ENCODE measurements around the gene EFNB1.

EFNB1 gene

GRCh38 chrX:68844581-68844980, 15.8 kb downstream of the EFNB1 start:
- no peak for DNase-seq (ENCODE audit: low read depth)

- DNase-seq (ENCODE audit: low read depth) = no peak
Measured at GRCh38 chrX:68846536-68846935, 17.7 kb downstream of the EFNB1 start.

GRCh38 chrX:68847172-68847571, 18.4 kb downstream of the EFNB1 start:
- DNase-seq (ENCODE audit: low read depth) = no peak

GRCh38 chrX:68848189-68848940, 19.5 kb downstream of the EFNB1 start:
- DNase-seq (ENCODE audit: low read depth) = no peak

GRCh38 chrX:68851082-68851481, 22.3 kb downstream of the EFNB1 start:
- DNase-seq (ENCODE audit: low read depth) = no peak

DNA sequence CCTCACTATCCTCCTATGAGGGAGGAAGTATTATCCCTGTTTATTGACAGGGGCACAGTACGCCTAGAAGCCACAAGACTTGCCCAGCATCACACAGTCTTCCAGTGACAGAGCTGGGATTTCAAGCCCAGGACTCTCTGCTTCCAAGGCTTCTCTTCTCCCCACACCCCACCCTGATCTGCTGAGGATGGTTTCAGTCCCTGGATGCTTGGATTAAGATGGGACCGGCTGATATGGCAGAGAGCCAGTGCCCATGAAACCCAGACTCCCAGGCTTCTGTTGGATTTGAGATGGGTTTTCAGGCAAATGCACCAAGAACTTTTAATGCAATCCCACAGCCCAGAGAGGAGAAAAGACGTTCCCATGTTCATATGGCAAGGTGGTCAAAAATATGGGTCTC, 23.2 kb downstream of the EFNB1 start:
- no peak for DNase-seq (ENCODE audit: low read depth)

DNA sequence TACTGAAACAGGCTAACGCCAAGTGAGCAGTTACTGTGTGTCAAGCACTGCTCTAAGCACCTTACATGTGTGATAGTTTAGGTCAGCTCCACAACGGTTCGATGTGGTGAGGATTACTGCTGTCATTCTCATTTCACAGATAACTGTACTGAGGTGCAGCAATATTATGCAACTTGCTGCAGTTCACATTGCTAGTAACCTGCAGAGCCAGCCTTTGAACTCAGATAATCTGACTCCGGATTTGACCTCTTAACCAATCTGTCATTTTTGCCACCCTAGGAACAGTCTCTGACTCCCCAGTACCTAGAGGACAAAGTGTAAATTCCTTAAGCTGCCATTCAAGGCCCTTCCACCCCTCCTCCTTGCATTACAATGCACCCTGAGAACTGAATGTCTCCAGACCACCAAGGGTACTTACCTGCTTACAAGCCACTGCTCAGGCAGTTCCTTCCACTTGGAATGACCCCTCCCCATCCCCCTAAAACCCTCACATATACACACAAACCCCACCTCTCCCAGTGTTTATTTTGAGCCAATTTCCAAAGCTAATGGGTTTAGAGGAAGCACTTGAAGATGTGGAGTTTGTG, 24.9 kb downstream of the EFNB1 start:
- no peak for DNase-seq (ENCODE audit: low read depth)

- no peak for DNase-seq (ENCODE audit: low read depth)
Measured at GRCh38 chrX:68865300-68865699, 36.5 kb downstream of the EFNB1 start.

DNA sequence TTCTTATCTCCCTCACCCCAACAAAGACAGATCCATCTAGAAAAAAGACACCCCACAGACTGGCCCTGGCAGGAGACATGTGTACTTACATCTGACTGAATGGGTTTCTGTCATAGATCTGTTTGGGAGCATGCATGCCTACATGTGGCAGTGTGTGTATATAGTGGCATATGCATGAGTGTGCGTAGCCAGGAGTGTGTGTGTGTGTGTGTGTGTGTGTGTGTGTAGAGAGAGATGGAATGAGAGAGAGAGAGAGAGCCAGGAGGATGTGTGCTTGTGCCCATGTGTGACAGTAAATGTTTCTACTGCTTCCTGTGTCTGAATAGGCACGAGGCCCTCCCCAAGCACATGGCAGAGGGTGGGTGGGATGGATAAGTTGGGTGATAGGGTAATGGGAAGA, 37.1 kb downstream of the EFNB1 start:
- DNase-seq (ENCODE audit: low read depth) = no peak

- no peak for DNase-seq (ENCODE audit: low read depth)
Measured at GRCh38 chrX:68867458-68868112, 38.8 kb downstream of the EFNB1 start.

GRCh38 chrX:68868316-68868715, 39.5 kb downstream of the EFNB1 start:
- DNase-seq (ENCODE audit: low read depth) = no peak

DNA sequence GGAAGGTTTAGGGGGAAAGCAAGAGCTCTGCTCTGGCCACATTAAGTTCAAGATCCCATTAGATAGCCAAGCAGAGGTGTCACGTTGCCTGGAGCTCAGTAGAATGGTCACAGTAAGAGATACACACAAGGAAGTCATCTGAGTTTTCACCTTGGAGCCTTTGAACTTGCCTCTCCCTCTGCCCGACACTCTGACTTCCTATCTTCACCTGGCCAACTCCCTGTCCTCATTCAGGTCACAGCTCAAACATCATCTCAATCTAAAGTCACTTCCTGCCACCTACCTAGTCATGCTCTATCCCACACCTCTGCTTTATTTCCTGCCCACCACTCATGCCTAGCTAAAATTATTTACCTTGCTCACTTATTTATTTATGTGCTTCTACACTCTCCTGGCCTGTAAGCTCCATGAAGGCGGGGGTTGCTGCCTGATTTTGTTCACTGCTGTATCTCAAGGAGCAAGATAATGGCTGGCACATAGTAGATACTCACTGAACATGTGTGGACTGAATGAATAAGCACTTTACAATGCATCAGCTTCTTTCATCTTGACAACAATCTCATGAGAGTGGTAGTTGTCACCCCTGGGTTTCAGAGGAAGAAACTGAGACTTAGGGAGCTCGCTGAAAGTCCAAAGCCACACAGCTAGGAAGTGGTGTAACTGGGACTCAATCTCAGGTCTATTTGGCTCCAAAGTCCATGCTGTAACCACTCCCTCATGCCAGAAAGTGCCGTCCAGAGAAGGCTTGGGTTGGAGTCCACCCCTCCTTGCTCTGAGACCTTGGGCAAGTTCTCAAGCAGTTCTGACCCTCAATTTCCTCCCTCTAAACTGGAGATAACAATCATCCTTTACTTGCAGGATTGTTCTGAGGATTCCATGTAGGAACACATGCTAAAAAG, 40.3 kb downstream of the EFNB1 start:
- no peak for DNase-seq (ENCODE audit: low read depth)

GRCh38 chrX:68870357-68870756, 41.5 kb downstream of the EFNB1 start:
- no peak for DNase-seq (ENCODE audit: low read depth)

DNA sequence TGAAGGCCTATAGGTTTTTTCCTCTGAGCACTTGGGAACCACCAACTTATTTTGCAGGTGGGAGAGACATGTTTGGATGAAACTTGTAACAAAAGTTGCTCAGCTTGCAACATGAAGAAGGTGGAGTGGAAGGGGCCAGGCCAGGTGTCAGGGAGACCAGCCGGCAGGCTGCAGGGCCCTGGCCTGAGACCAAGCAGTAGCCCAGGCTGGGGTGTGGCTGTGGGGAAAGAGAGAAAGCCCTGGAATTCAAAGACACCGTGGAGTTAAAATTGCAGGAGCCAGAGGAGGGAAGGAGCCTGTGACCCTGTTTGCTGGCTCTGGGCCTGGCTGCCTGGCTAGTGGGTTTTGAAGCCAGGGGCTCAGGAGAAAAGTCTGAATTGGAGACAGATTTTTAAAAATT, 43.4 kb downstream of the EFNB1 start:
- DNase-seq (ENCODE audit: low read depth) = no peak

DNA sequence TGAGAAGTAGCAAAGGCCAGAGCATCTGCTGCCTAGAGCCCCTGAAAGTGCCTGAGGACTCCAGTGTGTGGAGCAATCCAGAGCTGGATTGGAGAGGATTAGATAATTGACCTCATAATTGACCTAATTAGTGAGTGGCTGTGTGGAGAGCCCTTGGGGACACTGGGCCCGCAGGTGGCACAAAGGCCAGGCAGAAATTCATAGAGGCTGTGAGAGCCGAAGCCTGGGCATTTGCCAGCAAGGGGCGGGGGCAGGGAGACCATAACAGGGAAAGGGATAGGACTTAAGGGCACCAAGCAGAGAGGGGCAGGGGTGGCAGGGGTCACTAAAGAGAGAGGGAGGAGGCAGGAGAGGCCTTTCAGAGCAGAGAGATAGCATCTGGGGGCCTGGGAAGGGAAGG, 45.3 kb downstream of the EFNB1 start:
- no peak for DNase-seq (ENCODE audit: low read depth)

DNA sequence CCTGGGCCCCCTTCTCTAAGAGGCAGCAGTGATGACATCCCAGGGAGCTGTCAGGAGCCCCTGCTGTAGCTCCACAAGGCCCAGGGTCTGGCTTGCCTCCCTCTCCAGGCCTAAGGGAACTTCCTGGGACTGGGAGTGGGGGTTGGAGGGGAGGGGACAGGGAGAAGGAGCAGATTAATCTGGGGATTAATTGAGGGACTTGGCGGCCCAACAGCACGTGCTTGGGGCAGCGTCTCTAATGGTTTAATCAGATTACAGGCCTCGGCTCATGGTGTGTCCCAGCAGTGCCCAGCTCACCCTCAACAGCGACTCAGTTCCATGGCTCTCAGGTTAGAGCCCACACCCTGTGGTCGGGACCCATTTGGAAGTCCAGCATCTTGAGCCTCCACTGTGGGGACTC, 47.9 kb downstream of the EFNB1 start:
- DNase-seq (ENCODE audit: low read depth) = no peak

GRCh38 chrX:68877606-68878005, 48.8 kb downstream of the EFNB1 start:
- DNase-seq (ENCODE audit: low read depth) = no peak

- DNase-seq (ENCODE audit: low read depth) = no peak
Measured at GRCh38 chrX:68878977-68879645, 50.3 kb downstream of the EFNB1 start.

DNA sequence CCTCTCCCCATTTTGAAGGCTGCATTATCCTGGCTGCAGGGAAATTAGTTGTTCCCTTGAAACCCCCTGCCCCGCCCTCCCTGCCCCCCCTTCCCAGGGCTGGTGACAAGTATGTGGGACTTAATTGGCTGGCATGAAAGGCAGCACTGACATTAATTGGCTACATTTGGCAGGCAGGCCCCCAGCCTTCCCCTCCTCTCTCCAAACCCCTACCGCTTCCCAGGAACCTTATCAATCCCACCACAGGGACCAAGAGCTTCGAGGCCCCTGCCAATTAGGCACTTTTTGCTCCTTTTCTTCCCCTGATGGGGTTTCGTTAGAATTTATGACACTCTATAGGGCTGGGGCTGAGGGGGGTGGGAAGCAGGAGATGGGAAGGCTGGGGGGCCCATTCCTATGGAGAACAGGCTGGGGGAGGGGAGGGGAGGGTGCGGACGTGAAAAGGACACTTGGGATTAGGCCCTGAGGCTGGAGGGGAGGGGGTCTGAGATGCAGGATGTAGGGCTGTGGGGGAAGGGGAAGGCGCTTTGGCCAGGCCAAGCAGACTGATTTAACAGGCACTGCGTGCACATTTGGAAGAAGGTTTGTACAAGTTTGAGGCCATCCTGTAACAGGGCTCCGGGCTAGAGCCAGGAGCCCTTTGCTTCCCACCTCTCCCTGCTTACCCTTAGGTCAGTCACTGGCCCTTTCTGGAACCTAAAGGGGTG, 52.2 kb downstream of the EFNB1 start:
- no peak for DNase-seq (ENCODE audit: low read depth)

DNA sequence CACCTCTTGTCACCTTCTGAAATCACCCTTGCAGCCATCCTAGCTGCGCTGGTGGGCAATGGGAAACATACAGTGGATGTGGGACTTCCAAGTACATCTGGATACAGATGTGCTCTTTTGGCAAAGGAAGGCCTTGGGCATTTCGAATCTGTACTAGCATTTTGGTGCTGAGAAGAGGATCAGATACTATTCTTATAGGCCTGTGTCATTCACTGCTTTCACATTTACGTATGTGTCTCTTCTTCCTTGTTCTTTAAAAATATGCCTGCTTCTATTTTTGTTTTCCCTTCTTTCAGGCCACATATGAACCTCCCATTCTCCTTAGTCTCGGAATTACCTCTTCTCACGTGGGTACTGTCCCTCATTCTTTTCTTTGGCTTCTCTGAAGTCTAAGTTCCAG, 53.1 kb downstream of the EFNB1 start:
- DNase-seq (ENCODE audit: low read depth) = no peak

- DNase-seq (ENCODE audit: low read depth) = no peak
Measured at GRCh38 chrX:68883800-68884199, 55.0 kb downstream of the EFNB1 start.

All from activated T-helper 1 cell treated with Interleukin-2 at 50 U/mL for 16 hours (primary cell).